ENCODE results near the gene APBB1IP. TPM values are rescaled to one million over a fixed set of nuclear protein-coding genes. Genes with fewer than 3 reads are reported as not detected.

Gene APBB1IP
- total RNA-seq, 3 donors from 2014 or later = 3.5 to 30.1 (median 6.2) TPM

DNA sequence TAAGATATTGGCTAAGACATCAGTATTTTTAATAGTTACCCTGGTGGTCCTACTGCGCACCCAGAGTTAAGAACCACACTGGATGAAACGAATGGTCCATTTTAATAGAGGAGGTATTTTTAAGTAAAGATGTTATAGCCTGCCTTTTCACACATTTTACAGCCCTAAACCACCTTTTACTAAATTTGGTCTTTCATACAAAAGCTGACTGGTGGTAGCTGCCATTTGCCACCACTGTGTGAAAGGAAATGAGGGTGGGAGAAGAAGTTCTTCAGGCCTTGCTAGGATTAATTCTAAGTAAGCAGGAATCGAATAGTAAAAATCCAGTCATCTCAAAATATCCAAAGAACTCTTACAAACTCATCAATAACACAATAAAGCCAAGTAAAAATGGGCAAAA lies 15.2 kb upstream of the APBB1IP start:
- DNase-seq (ENCODE audit: low spot score in 2 of 2) = no peak
- H3K4me1 ChIP-seq = no peaks in the 10 kb centered on the region
- TF ChIP-seq, protein P1, sequence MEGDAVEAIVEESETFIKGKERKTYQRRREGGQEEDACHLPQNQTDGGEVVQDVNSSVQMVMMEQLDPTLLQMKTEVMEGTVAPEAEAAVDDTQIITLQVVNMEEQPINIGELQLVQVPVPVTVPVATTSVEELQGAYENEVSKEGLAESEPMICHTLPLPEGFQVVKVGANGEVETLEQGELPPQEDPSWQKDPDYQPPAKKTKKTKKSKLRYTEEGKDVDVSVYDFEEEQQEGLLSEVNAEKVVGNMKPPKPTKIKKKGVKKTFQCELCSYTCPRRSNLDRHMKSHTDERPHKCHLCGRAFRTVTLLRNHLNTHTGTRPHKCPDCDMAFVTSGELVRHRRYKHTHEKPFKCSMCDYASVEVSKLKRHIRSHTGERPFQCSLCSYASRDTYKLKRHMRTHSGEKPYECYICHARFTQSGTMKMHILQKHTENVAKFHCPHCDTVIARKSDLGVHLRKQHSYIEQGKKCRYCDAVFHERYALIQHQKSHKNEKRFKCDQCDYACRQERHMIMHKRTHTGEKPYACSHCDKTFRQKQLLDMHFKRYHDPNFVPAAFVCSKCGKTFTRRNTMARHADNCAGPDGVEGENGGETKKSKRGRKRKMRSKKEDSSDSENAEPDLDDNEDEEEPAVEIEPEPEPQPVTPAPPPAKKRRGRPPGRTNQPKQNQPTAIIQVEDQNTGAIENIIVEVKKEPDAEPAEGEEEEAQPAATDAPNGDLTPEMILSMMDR (IDR thresholded peaks at IDR 0.05) = no peak
- TF ChIP-seq POLR2AphosphoS5 (IDR thresholded peaks at IDR 0.05) = no peak
- TF ChIP-seq POLR2A (IDR thresholded peaks at IDR 0.05) = no peak
- H3K9me3 ChIP-seq = no peaks in the 10 kb centered on the region
- no peak overlapping the region for H3K4me3 ChIP-seq
- no peaks in the 10 kb centered on the region for H3K27me3 ChIP-seq
- intact Hi-C loops (cut with DNase I; ENCODE audit: low total_unique reads) = no loop called here
- no peak overlapping the region for H3K27ac ChIP-seq
- H3K36me3 ChIP-seq = no peaks in the 10 kb centered on the region

DNA sequence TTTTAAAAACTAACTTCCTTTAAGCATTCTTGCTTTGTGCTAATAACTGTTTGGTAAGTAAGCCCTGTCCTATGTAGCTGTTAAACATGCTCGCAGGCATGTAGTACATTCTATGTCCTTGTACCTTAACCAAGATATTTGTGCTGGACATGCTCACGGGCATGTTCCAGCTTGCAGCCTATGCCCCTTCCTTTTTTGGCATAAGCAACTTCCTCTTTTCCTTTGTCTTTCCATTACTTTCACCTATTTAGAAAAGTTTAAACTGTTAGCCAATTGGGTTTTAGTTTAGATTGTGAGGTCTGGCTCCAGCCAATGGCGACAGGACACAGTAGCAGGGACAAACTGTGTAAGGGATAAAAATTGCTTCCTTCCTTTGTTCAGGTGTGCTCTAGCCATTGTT lies 14.4 kb upstream of the APBB1IP start:
- no peak overlapping the region for H3K27ac ChIP-seq
- DNase-seq (ENCODE audit: low spot score in 2 of 2) = no peak
- H3K9me3 ChIP-seq = no peaks in the 10 kb centered on the region
- intact Hi-C loops (cut with DNase I; ENCODE audit: low total_unique reads) = no loop called here
- no peaks in the 10 kb centered on the region for H3K36me3 ChIP-seq
- no peak overlapping the region for H3K4me3 ChIP-seq
- no peaks in the 10 kb centered on the region for H3K27me3 ChIP-seq
- no peaks in the 10 kb centered on the region for H3K4me1 ChIP-seq
- TF ChIP-seq POLR2AphosphoS5 (IDR thresholded peaks at IDR 0.05) = no peak
- TF ChIP-seq POLR2A (IDR thresholded peaks at IDR 0.05) = no peak
- TF ChIP-seq, protein P1 (IDR thresholded peaks at IDR 0.05) = no peak

DNA sequence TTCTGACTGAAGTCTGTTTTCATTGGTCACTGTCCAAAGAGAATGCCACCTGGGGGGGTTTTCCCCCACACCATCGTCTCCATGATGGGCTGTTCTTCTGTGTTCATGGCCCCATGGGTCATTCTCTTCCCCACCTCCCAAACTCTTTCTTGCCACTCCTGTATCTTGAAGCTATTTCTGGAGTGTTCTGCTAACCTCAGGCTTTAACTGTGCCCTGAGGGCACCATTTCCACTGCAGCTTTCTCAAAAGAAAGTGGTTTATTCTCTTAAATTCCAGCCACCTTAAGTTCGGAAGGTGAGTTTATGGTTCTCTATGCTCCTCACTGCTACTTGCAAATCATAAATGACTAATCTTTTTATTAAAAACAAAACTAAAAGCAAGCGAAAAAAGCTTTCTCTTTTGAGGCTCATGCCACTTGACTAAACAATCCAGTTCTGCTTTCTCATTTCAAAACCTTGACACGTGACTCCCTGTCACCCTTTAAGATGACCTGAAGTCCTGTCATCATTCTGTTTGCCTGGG lies 7.4 kb upstream of the APBB1IP start:
- Histone ChIP-seq H3K4me3 (no peak overlapping the region), H3K9me3 (no peaks in the 10 kb centered on the region), H3K4me1 (no peaks in the 10 kb centered on the region), H3K36me3 (no peaks in the 10 kb centered on the region), H3K27ac (no peak overlapping the region), H3K27me3 (no peaks in the 10 kb centered on the region)
- intact Hi-C loops (cut with DNase I; ENCODE audit: low total_unique reads) = no loop called here
- TF ChIP-seq, protein P1 (IDR thresholded peaks at IDR 0.05) = no peak
- TF ChIP-seq POLR2A (IDR thresholded peaks at IDR 0.05) = no peak
- no peak for TF ChIP-seq POLR2AphosphoS5 (IDR thresholded peaks at IDR 0.05)
- DNase-seq (ENCODE audit: low spot score in 2 of 2) = no peak

DNA sequence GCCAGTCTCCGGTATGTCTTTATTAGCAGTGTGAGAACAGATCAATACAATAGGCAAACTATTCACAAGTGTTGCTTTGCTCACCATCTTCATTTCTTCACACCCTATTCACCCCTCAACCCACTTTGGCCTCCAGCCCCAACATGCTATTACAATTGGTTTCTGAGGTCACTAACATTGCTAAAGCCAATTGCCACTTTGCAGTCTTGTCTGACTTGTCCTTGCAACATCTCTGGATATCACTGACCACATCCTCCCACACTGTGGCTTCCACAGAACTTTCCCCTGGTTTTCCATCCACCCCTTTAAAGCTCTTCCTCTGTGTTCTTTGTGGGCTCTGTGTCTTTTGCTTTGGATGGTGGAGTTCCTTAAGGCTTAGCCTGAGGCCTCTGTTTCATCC lies 5.2 kb upstream of the APBB1IP start:
- TF ChIP-seq POLR2AphosphoS5 (IDR thresholded peaks at IDR 0.05) (no peak), POLR2A (IDR thresholded peaks at IDR 0.05) (no peak)
- TF ChIP-seq, protein P1 (IDR thresholded peaks at IDR 0.05) = no peak

DNA sequence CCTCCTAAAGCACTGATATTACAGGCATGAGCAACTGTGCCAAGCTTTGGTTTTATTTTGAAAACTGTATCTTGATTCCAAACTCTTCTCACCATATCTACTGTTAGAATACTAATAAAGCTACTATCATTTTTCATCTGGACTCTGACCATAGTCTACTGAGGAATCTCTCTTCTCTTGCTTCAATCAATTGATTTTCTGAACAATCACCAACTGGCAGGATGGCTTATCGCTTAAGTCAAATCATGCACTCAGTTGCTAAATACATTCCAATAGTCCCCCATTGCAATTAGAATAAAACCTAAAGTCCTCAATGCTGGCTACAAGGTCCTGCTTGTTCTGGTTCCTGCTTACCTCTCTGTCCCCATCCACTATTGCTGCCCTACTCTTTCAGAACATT lies 2.3 kb upstream of the APBB1IP start:
- no peak overlapping the region for H3K27ac ChIP-seq
- no peaks in the 10 kb centered on the region for H3K36me3 ChIP-seq
- intact Hi-C loops (cut with DNase I; ENCODE audit: low total_unique reads) = loop anchor here (2.0 kb wide), 1 partner anchor 103 kb away; no protein-coding TSS in a partner anchor
- H3K4me3 ChIP-seq = no peak overlapping the region
- H3K9me3 ChIP-seq = no peaks in the 10 kb centered on the region
- H3K27me3 ChIP-seq = peaks cover 3 to 16% of the 10 kb centered on the region in 2 donors
- no peaks in the 10 kb centered on the region for H3K4me1 ChIP-seq
- DNase-seq (ENCODE audit: low spot score in 2 of 2) = no peak
- TF ChIP-seq POLR2AphosphoS5 (IDR thresholded peaks at IDR 0.05) (no peak), POLR2A (IDR thresholded peaks at IDR 0.05) (no peak)
- TF ChIP-seq, protein P1 (IDR thresholded peaks at IDR 0.05) = no peak

More for the DNA sequence above, 5.2 kb upstream of the APBB1IP start:
- intact Hi-C loops (cut with DNase I; ENCODE audit: low total_unique reads) = no loop called here
- no peaks in the 10 kb centered on the region for H3K36me3 ChIP-seq
- no peaks in the 10 kb centered on the region for H3K9me3 ChIP-seq
- no peak for DNase-seq (ENCODE audit: low spot score in 2 of 2)
- peaks cover 0 to 5% of the 10 kb centered on the region in 2 donors for H3K27me3 ChIP-seq
- no peaks in the 10 kb centered on the region for H3K4me1 ChIP-seq
- H3K4me3 ChIP-seq = no peak overlapping the region
- H3K27ac ChIP-seq = no peak overlapping the region
